GM21381 (cell line): Measurements from ENCODE around the gene BSND.

ENCODE experiments used
- ATAC-seq: cut with Tn5 transposase; IDR thresholded peaks from one replicate; pipeline ENCODE4 v1.9.1; 2021; ENCODE audit warnings: mild to moderate bottlenecking, moderate library complexity; ENCODE audit not compliant: unreplicated experiment

The BSND gene

GRCh38 chr1:55059302-55060132 lies 60.8 kb downstream of the BSND start:
- ATAC-seq: no peak

DNA sequence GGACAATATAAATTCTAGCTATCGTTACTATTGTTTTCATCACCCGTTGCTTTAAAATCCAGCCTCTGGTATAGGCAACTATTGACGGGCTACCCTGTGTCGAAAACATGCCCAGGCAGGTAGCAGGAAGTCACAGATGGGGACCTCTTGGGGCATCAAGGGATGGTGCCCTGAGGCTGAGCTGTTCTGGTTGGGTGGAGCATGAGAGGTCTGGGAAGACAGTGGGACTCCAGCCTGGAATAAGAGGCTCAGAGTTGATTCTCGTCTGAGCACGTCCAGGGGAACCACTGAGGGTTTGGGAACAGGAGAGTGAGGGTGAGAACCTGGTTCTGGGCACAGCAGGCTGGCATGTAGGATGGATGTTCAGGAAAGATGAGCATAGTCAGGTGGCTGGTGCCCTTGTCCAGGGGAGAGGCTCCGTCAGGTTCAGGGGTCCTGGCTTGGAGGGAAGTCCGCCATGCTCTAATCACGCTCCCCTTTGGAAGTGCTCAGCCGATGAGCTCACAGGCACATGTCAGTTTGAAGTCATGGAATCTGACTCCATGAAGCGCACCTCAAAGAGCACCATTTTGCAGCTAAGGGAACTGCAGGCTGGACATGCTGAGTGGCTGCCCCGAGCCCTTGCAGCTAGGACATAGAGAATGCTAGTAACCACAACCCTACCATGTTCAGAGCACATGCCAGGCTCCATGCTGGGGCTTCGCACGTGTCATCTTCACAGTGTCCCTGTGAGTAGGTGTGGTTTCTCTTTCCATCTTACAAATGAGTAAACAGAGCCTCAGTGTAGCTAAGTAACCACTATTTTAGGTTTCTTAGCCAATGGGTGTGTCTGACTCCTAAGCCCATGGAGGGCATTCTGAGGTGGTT lies 61.6 kb downstream of the BSND start:
- no peak for ATAC-seq

- ATAC-seq: no peak
These were observed 62.4 kb downstream of the BSND start for GRCh38 chr1:55061000-55061705.
